Limb (tissue), 2 donors: ENCODE measurements around the gene ASAP2.
"Not testable (repeated sequence)": the region's sequence is repeated elsewhere in the genome, so short reads cannot be mapped to it uniquely, and the experiment has no call there.

ENCODE experiments used
- DNase-seq, 2 donors: peaks; one replicate each; pipeline ENCODE4 v3.0.0-alpha.2; 2016; ENCODE audit errors: extremely low spot score in 2 of 2

The ASAP2 gene

GRCh38 chr2:9250091-9250490 lies 43.5 kb downstream of the ASAP2 start:
- DNase-seq: no peak

- DNase-seq: no peak
These were observed 44.0 kb downstream of the ASAP2 start for GRCh38 chr2:9250498-9251153.

GRCh38 chr2:9251154-9252001 lies 44.8 kb downstream of the ASAP2 start:
- DNase-seq: no peak

DNA sequence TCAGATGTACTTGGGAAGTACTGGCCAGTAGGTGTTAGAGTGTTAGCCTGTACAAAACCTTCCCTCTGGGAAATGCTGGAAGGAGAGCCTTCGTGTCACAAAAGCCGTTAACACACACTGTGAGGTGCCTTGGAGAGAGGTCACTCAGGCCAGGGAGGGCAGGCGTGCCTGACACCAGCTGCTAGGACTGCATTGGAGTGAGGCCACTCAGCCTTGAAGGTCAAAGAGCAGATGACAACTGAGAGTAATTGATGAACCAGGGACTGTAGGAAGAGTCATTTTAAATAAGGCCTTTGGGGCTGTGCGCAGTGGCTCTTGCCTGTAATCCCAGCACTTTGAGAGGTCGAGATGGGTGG lies 45.4 kb downstream of the ASAP2 start:
- DNase-seq: no peak

GRCh38 chr2:9255416-9255815 lies 48.8 kb downstream of the ASAP2 start:
- DNase-seq: no peak

DNA sequence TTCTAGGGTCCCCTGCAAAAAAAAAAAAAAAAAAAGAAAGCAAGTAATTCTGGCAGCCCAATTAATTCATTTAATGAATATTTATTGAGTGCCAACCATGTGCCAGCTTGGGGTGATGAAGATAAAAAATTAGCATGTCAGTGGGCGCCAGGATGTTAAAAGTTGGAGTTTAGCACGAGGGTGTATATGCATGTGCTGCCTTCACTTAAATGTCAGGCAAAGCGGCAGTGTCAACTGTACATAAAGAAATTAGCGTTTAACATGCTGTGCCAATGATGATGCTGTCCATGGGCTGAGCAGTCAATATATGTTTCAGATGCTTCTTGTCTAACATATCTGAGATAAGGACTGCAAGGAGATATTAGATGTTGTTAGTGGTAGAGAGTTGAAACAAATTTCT lies 49.5 kb downstream of the ASAP2 start:
- DNase-seq: no peak

DNA sequence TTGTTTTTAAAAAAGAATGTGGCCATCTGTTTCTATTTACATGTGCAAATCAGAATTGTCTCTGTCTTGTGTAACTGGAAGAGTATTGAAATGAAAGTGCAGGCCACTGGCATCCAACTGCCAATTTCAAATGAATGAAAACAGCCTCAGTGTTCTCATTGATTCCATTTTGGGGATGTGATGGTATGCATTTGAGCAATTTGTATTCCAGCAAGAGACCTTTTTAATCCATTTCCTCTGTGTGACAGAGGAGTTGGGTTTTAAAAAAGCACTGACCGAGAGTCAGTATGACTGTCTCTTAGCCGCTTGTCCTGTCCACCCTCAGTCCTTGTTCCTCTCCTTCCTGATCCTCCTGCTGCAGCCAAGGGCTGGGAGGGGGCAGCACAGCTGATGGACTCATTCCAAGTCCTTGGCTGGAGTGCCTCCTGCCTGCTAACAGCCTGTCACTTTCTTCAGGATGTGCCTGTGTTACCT lies 50.0 kb downstream of the ASAP2 start:
- DNase-seq: no peak

DNA sequence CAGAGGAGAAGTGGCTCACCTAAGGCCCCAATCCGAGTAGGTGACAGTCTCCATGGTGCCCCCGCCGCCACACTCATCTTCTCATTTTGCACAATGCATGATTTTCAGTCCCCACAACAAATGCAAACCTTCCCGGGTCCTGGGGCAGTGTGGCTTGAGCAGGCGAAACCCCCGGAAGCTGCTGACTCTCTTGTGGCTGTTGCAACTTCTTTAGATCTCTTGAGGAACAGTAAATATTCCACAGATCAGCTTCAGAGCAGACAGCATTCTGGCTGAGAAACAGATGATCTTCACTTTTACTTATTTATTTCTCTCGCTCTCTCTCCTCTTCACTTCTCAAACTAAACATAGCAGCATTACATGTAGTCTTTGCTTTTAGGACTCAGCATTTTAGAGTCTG lies 51.9 kb downstream of the ASAP2 start:
- no peak for DNase-seq

GRCh38 chr2:9258953-9259399 lies 52.4 kb downstream of the ASAP2 start:
- DNase-seq: peak in 1 of 2 donors; percentile 51

GRCh38 chr2:9260464-9260918 lies 53.9 kb downstream of the ASAP2 start:
- DNase-seq: no peak

DNA sequence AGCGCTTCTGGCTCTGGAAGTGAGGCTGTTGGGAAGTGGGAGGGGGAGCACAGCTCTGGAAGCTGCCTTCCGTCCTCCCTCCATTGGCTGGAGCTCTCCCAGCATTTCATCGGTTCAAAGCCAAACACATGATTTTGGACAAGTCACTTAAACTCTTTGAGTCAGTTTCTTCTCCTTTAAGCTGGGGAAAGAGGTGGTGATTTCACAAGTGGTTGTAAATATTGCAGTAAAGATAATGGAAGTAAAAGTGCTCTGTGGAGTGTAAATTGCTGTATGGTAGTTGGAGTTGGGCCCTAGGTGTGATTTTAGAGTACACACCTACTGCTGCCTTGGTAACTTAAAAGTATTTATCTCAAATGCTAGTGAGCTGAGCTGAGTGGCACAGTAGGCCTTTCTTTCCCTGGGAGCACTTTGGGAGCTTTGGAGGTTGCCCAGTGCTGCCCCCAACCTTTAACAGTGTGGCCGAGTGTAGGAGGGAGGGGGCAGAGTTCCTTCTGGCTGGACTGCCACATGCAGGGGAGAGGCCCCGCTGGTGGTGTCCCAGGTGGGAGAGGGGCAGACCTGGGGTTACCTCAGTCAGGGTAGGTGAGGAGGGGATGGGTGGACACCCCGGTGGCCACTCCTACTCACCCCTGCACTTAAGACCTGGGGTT lies 54.7 kb downstream of the ASAP2 start:
- no peak for DNase-seq

DNA sequence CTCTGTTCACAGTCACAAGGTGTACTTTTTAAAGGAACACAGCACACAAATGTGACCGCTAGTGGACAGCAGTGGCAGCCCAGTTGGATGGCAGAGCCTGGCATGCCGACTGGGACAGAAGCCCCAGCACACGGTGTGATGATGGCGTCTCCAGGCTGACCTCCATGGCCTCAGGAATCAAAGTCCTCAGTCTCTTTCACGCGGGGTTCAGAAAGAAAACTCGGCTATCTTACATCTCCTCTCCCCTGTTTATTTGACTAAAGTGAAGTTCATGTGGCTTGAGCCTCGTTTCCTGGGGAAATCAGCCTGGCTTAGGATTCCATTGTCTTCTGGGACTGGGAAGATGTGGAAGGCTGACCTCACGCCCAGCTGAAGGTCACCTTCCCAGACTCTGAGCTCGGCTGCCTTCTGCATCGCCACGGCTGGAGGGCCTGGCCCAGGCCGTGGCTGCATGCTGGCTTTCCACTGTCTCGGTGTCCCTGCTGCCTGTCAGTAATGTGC lies 56.1 kb downstream of the ASAP2 start:
- DNase-seq: no peak

GRCh38 chr2:9263428-9263827 lies 56.8 kb downstream of the ASAP2 start:
- DNase-seq: no peak

GRCh38 chr2:9264301-9264700 lies 57.7 kb downstream of the ASAP2 start:
- DNase-seq: no peak

DNA sequence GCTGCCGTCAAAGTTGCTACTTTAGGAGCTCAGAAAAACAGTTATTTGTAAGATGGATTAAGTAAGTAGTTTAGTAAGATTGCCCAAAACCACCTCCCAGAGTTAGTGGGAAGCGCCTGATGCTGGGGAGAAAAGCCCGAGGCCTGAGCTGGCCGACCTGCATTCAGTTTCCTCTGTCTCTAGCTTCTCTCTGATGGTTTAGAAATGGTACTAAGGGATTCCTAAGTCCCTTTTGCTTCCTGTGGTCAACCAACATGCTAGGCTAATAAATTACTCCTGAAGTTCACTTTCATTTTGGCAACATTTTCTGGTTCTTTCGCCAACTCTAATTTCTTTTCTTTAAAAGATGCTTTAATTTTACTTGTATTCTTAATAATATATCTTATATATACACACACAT lies 60.1 kb downstream of the ASAP2 start:
- DNase-seq: no peak

GRCh38 chr2:9267286-9267685 lies 60.7 kb downstream of the ASAP2 start:
- not testable (repeated sequence) for DNase-seq

- no peak for DNase-seq
These were observed 61.9 kb downstream of the ASAP2 start for GRCh38 chr2:9268301-9269080.

DNA sequence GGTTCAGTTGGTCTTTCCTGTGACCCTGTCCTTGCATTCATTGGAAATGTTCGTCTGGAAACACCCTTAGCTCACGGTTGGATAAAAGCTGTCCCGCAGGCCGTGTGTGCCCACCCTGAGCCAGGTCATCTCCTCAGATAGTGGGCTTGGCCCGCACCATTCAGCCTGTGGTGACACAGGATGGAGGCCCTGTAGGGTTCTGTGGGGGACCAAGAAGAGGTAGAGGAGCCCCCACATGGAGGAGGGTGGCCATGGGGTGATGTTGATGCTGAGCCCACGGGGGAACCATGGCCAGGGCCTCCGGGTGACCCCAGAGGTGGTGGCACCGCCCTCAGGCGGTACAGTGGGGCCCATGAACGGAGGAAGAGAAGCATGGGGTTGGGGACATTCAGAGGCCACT lies 62.7 kb downstream of the ASAP2 start:
- DNase-seq: no peak

DNA sequence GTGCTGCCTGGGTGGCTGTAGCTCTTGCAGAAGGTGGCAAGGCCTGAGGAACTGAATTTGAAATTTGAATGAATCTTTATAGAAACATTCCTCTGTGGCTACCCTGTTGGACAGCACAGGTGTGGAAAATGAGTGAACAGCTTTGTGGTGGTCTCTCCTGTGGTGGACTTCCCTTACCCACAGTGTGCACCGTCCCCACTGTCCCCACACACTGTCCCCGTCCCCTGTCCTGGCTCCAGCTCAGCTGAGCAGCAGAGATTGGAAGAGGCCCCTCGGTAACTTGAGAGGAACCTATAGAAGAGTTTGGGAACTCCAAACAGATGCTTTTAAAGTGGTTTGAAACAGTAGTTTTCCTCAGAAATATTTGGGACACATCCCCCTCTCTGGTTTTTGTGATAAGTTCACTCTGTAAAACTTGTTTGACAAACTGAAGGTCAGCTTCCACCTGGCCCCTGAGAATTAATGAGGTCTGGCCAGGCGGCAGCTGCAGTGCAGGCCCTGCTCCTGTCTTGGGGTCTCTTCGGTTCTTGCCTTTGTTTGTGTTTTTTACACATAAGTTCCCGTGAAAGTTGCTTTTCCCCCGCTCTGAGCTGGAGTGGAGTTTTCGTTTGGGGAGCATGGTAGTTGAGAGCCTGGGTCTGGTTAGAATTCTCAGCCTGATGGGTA lies 63.2 kb downstream of the ASAP2 start:
- no peak for DNase-seq

DNA sequence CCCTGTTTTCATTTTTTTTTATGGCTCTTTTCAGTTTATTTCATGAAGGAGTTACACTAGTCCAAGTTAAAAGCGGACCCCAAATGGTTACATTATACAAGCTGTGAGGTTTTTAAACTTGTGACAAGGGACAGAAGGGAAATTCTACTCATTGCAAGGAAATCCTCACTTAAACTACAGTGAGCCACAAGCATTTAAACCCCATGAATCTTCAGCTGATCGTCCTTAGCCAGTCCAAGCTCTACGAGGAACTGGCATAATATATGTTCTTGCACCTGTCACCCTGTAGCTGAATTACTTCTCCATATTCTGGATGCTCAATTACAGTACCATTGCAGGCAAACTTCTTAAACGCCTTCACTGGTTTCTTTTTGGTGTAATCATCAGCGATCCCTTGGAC lies 64.5 kb downstream of the ASAP2 start:
- no peak for DNase-seq

DNA sequence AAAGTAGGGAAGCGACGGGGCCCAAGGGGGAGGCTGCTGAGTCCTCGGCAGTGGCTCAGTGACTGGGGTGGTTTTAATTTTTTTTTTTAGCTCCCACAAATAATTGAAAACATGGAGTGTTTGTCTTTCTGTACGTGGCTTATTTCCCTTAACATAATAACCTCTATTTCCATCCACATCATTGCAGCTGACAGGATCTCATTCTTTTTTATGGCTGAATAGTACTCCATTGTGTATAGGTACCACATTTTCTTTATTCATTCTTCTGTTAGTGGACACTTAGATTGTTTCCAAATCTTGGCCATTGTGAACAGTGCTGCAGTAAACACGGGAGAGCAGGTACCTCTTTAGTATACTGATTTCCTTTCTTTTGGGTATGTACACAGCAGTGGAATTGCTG lies 65.1 kb downstream of the ASAP2 start:
- DNase-seq: no peak
